GM21528 (cell line): Measurements from ENCODE around the gene ABLIM2.
"Not testable (repeated sequence)": the region's sequence is repeated elsewhere in the genome, so short reads cannot be mapped to it uniquely, and the experiment has no call there.

Experiments used
- ATAC-seq: cut with Tn5 transposase; IDR thresholded peaks from one replicate; pipeline ENCODE4 v1.9.1; 2021; ENCODE audit warnings: mild to moderate bottlenecking, moderate library complexity; ENCODE audit not compliant: unreplicated experiment, low FRiP score

The ABLIM2 gene

DNA sequence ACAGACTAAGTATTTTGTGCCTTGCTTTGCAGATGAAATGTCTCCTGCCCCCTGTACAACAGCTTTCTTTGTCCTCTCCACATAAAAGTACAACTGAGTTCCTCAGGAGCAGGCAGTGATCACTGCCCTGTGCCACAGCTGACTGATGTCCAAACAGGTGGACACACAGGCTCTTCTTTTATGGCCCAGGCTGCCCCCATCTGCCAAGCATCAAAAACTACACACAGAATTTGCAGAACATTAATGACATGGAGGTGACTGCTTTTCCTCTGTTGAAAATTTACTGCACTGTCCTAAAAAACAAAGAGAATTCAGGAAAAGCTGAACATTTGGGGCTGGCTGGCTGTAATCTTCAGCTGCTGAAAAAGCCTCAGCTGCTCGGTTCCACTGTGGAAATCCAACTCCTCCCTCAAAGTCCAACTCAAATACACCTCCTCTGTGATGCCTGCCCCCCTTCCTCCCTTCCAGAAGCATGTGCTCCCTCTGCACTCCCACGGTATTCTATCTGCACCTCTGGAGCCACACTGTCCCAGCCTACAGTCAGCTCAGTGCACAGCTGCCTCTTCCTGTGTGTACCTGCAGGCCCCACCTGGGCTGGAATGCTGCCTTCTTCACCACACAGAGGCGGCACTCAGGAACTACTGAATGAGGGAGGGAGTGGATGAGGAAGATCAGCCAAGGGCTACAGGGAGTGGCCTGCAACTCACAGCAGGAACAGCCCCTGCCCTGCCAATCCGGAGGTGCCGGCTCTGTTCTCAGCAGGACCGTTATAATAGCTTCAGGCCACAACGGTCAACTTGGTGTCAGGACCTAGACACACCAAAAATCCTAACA, 229.3 kb downstream of the ABLIM2 start:
- no peak for ATAC-seq

DNA sequence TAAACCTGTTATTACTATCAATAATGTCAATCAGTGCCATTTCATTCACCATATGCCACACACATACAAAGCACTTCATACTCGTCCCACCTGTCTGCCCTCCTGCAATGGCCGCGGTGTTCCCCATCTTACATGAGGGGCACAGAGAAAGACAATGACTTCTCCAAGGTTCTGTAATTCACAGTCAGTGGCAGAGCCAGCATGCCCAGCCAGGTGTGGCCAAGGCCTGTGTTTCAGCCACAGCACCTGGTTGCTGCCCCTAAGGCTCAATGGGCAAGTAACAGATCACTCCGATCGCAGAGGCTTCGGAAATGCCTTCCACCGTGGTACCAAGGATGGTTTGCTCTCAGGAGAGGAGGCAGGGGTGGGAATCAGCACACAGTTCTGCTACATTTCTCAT, 229.9 kb downstream of the ABLIM2 start:
- ATAC-seq, result no peak

DNA sequence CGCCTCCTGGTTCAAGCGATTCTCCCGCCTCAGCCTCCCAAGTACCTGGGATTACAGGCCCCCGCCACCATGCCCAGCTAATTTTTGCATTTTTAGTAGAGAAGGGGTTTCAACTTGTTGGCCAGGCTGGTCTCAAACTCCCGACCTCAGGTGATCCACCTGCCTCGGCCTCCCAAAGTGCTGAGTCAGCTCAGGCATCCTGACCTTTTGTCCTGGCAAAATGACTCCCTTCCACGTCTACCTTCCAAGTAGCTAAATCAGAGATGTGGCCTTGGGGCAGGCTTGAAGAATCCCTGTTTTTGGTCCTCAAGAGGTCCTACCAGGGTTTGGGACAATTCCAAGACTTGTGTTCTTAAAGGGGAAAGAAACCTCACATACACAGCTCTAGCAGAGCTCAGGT, 231.8 kb downstream of the ABLIM2 start:
- ATAC-seq, result no peak

DNA sequence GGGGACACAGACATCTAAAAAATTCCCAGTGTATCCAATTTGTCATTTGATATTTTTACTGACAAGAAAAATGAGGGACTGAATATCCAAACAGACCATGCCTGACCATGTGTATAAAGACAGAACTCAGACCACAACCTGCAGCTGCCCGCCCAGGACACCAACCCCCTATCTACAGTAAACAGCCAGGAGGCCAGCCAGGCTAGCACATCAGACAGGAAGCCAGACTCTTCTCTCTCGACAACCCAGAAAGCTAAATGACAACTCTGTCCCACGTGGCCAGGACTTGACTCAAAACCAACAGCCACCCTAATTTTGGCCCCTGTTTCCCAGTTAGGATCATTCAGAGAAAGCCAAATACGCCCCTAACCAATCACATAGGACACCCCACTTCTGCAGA, 234.0 kb downstream of the ABLIM2 start:
- ATAC-seq, result no peak

GRCh38 chr4:7924163-7924562, 234.4 kb downstream of the ABLIM2 start:
- no peak for ATAC-seq

DNA sequence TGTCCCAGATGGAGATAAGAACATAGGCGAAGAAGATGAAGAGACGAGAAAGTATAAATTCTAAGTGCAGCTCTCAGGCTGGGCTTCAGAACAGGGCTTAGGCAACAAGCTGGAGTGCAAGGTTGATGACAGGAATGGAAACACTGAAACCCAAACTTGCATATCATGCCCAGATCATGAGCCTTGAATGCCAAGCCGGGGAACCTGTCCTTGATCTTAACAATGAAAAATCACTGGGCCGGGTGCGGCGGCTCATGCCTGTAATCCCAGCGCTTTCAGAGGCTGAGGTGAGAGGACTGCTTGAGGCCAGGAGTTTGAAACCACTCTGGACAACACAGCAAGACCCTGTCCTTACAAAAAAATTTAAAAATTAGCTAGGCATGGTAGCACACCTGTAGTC, 236.1 kb downstream of the ABLIM2 start:
- ATAC-seq, result no peak

GRCh38 chr4:7918981-7919380, 239.6 kb downstream of the ABLIM2 start:
- no peak for ATAC-seq

- not testable (repeated sequence) for ATAC-seq
These were observed 240.4 kb downstream of the ABLIM2 start for GRCh38 chr4:7918187-7918586.

GRCh38 chr4:7917669-7918068, 240.9 kb downstream of the ABLIM2 start:
- no peak for ATAC-seq

GRCh38 chr4:7915875-7916242, 242.8 kb downstream of the ABLIM2 start:
- ATAC-seq, result no peak
